ENCODE results near the gene ADGRB3.

Gene ADGRB3

DNA sequence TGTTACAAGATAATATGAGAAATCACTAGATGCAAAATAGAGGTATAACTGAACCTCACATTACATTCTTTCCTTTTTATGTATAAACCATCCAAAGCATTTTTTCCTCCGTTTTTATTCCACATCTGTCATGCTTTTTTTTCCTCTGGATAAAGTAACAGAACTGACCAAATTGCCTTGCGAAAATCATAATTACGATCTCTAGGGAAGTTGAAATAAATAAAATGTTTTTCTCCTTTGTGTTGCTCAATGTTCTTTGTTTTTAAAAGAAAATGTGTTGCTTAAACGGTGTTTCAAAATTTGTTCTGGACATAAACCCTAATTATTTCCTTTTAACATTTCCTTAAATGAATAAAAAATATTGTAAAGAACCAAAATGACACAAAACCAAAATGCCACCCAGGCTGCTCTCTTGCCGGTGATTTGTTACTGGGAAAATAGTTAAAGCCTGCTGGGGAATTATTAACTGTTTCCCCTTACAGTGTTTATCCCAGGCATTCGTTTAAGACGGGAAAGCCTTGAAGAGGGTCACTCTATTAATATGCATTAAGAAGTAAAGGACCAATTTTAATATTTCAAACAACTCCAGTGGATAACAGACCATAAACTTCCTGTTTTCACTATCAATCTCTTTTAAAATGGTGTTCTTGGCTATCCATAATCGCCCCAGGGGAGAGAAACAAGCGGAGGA lies 1.7 kb upstream of the ADGRB3 start:
- no peak overlapping the region for H3K4me3 ChIP-seq (ENCODE audit: low read depth, low read length)
- TF ChIP-seq CTCF (IDR thresholded peaks at IDR 0.05; ENCODE audit: low read depth, low read length, missing control alignments) = no peak
- no peak for DNase-seq (ENCODE audit: low read depth)

DNA sequence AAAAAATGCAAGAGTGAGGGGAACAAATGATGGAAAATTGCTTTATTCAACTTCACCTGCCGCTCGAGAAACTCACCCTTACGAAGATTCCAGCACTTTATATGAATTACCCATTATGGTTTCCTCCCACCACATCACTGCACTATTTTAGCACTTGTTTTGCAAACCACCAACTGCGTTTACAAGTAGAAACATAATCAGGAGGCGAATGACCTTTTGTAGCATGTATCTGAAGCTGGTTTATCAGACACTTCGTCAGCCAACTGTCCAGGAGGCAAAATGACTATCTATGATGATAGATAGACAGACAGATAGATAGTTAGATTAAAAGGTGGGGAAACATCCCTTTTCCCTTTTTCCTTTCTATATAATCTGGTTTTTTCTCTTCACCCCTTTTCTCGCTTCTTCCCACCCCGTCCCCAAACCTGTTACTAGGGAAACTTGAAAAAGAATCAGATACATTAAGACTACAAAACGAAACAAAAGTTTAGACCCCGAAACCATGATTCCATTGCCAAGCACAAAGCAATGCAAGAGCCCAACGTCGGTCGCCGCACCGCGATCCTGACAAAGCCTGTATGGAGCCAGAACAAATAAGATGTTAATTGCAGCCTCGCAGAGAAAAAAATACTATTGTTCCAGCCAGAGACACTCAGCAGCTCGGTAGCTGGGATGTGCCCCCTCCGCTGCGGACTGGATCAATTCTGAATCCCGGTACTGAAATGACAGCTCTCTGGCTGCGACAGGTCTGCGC lies 933 bp upstream of the ADGRB3 start:
- no peak for DNase-seq (ENCODE audit: low read depth)
- peak overlapping the region; percentile 34 for H3K4me3 ChIP-seq (ENCODE audit: low read depth, low read length)
- TF ChIP-seq CTCF (IDR thresholded peaks at IDR 0.05; ENCODE audit: low read depth, low read length, missing control alignments) = no peak

DNA sequence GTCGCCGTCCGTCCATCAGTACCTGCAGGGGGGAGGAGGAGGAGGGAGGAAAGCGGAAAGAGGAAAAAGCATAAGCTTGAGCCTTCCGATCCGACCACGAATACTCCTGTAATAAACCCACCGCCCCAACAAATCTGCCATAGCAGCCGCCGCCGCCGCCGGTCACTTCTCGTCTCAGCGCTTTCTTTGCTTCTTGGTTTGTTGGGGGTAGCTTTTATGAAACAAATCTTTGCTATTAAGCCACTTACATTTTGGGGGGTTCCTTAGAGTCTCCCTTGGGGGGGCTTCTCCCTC lies 277 bp downstream of the ADGRB3 start:
- DNase-seq (ENCODE audit: low read depth) = no peak
- no peak for TF ChIP-seq CTCF (IDR thresholded peaks at IDR 0.05; ENCODE audit: low read depth, low read length, missing control alignments)
- peak overlapping the region; percentile 41 for H3K4me3 ChIP-seq (ENCODE audit: low read depth, low read length)

- DNase-seq (ENCODE audit: low read depth) = no peak
- no peak for TF ChIP-seq CTCF (IDR thresholded peaks at IDR 0.05; ENCODE audit: low read depth, low read length, missing control alignments)
- peak overlapping the region; percentile 41 for H3K4me3 ChIP-seq (ENCODE audit: low read depth, low read length)
Observed at GRCh38 chr6:68635706-68636513, 828 bp downstream of the ADGRB3 start.

- no peak for DNase-seq (ENCODE audit: low read depth)
- H3K4me3 ChIP-seq (ENCODE audit: low read depth, low read length) = no peak overlapping the region
- no peak for TF ChIP-seq CTCF (IDR thresholded peaks at IDR 0.05; ENCODE audit: low read depth, low read length, missing control alignments)
Observed at GRCh38 chr6:68636666-68637065, 1.6 kb downstream of the ADGRB3 start.

DNA sequence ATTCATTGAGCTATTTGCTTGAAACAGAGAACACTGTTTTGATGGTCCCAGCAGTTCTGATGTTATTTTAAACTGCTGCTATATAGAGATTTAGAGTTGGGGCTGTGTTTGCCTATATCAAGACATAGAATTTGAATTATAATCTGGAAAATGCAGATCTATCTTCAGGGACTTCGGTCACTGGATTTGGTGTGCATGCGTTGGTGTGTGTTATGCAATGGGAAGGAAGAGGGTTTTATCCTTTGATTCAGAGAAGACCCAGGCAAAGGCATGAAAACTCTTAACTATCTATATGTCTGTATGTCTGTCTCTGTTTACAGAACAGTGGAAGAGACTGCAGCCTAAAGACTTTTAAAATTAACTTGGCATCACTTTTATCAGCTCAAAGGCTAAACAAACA lies 2.0 kb downstream of the ADGRB3 start:
- no peak for DNase-seq (ENCODE audit: low read depth)
- H3K4me3 ChIP-seq (ENCODE audit: low read depth, low read length) = no peak overlapping the region
- TF ChIP-seq CTCF (IDR thresholded peaks at IDR 0.05; ENCODE audit: low read depth, low read length, missing control alignments) = no peak

Data from GM12864 (cell line).